SU-DHL-6 (cell line): ENCODE measurements around the gene ACBD7.

ENCODE experiments used
- CTCF ChIP-seq: fragments of 200-600 bp; sonication (generic); IDR thresholded peaks from one replicate; pipeline ENCODE4 v1.5.1; 2017; ENCODE audit warnings: antibody characterized with exemption, mild to moderate bottlenecking, low read length, moderate library complexity; ENCODE audit not compliant: insufficient read depth, poor library complexity, severe bottlenecking
- EZH2phosphoT487 ChIP-seq: fragments of 200-600 bp; sonication (generic), shearing (Covaris generic); conservative IDR thresholded peaks from 2 replicates; pipeline ENCODE4 v1.6.1; 2018; ENCODE audit warnings: mild to moderate bottlenecking, antibody characterized with exemption, low read length, moderate library complexity, mixed read lengths

GRCh38 chr10:15137036-15137359 lies 48.4 kb upstream of the ACBD7 start:
- TF ChIP-seq EZH2phosphoT487 (no peak), CTCF (no peak)
